ENCODE data around the gene DGKB.

GRCh38 chr7:14570750-14571607 is 331.6 kb downstream of the DGKB start:
- TF ChIP-seq CTCF (IDR thresholded peaks at IDR 0.05) (no peak), ZBTB33 (IDR thresholded peaks at IDR 0.05; ENCODE audit: borderline replicate concordance, low read depth) (no peak), RFX5 (IDR thresholded peaks at IDR 0.05; ENCODE audit: low read length) (no peak), TAF1 (IDR thresholded peaks at IDR 0.05; ENCODE audit: borderline replicate concordance, low read depth, low read length) (no peak), RXRA (IDR thresholded peaks at IDR 0.05; ENCODE audit: borderline replicate concordance, low read depth) (no peak), REST (IDR thresholded peaks at IDR 0.05; ENCODE audit: low read depth, low read length) (no peak), YY1 (IDR thresholded peaks at IDR 0.05; ENCODE audit: low read depth) (no peak), FOSL2 (IDR thresholded peaks at IDR 0.05; ENCODE audit: borderline replicate concordance, low read depth) (no peak), EZH2phosphoT487 (IDR thresholded peaks at IDR 0.05; ENCODE audit: borderline replicate concordance, low read depth) (no peak), POLR2AphosphoS5 (IDR thresholded peaks at IDR 0.05; ENCODE audit: low read depth, low read length) (no peak), MAX (IDR thresholded peaks at IDR 0.05; ENCODE audit: low read depth) (no peak), RCOR1 (IDR thresholded peaks at IDR 0.05; ENCODE audit: low read length) (no peak), USF1 (IDR thresholded peaks at IDR 0.05; ENCODE audit: borderline replicate concordance, low read depth) (no peak)

Measured in SK-N-SH (cell line).